H1 (cell line): ENCODE results near the gene AXIN2. TPM values are rescaled to one million over a fixed set of nuclear protein-coding genes. Genes with fewer than 3 reads are reported as not detected.

Experiments used
- CTCF ChIA-PET: fragments of 300-600 bp; sonication (Branson Sonifier 250); formaldehyde crosslinking; loops from one replicate; lab custom pipeline; 2021; ENCODE audit not compliant: partially characterized antibody; lab: Charles Lee
- POLR2A ChIA-PET: fragments of 300-600 bp; sonication (Branson Sonifier 250); formaldehyde crosslinking; loops from one replicate; lab custom pipeline; 2021; ENCODE audit warnings: inconsistent platforms; ENCODE audit not compliant: partially characterized antibody; lab: Charles Lee
- DNase-seq, 2 experiments: peaks; one replicate each; pipeline versions ENCODE4 v3.0.0 to v3.0.0-alpha.2; 2010 to 2022; ENCODE audit warnings: low spot score in 2 of 2, low read depth in 1 of 2, mixed read lengths in 1 of 2
- FAIRE-seq: peaks from 2 replicates; lab custom pipeline; 2011; peaks lifted over from hg19 to GRCh38; lab: Jason Lieb, UNC
- H2AFZ ChIP-seq: 2 replicates; pipeline ENCODE4 v1.8.1; 2012; ENCODE audit warnings: low read length, inconsistent platforms
- H2AK5ac ChIP-seq: 2 replicates; pipeline ENCODE4 v1.6.1; 2013; ENCODE audit warnings: low read depth, low read length
- H2BK120ac ChIP-seq: replicated peaks from 2 replicates; pipeline ENCODE3; 2013; ENCODE audit warnings: low read depth, low read length, inconsistent platforms
- H2BK12ac ChIP-seq: 2 replicates; pipeline ENCODE4 v1.6.1; 2013; ENCODE audit warnings: low read depth, low read length
- H2BK15ac ChIP-seq: 2 replicates; pipeline ENCODE4 v1.6.1; 2013; ENCODE audit warnings: low read length
- H2BK20ac ChIP-seq: 2 replicates; pipeline ENCODE4 v1.6.1; 2013; ENCODE audit warnings: low read length
- H2BK5ac ChIP-seq: 2 replicates; pipeline ENCODE4 v1.6.1; 2013; ENCODE audit warnings: low read depth, low read length
- H3K14ac ChIP-seq: 2 replicates; pipeline ENCODE4 v1.6.1; 2013; ENCODE audit warnings: inconsistent platforms; ENCODE audit not compliant: insufficient read length
- H3K18ac ChIP-seq: 2 replicates; pipeline ENCODE4 v1.6.1; 2013; ENCODE audit warnings: low read length; ENCODE audit errors: extremely low read depth
- H3K23ac ChIP-seq: 2 replicates; pipeline ENCODE4 v1.6.1; 2013; ENCODE audit warnings: inconsistent platforms; ENCODE audit not compliant: insufficient read length
- H3K23me2 ChIP-seq: 2 replicates; pipeline ENCODE4 v1.6.1; 2013; ENCODE audit warnings: low read depth, low read length
- H3K27ac ChIP-seq: 2 replicates; pipeline ENCODE4 v1.6.1; 2011; ENCODE audit warnings: low read depth, low read length, inconsistent platforms
- H3K27me3 ChIP-seq, 4 experiments: replicated peaks in 1 of 4; 1 replicate in 1 of 4; 2 replicates in 3 of 4; pipeline versions ENCODE4 v1.6.1 to v1.8.1; 2011 to 2013; ENCODE audit warnings: low read length in 3 of 4, mild to moderate bottlenecking in 3 of 4, inconsistent platforms in 2 of 4, mixed read lengths in 2 of 4, moderate library complexity in 1 of 4; ENCODE audit not compliant: control insufficient read depth in 3 of 4, insufficient read depth in 3 of 4; ENCODE audit errors: extremely low read depth in 1 of 4
- H3K36me3 ChIP-seq, 4 experiments: 2 replicates each; pipeline versions ENCODE4 v1.6.1 to v1.8.1; 2011 to 2013; ENCODE audit warnings: mild to moderate bottlenecking in 4 of 4, low read length in 3 of 4, moderate library complexity in 2 of 4, control low read depth in 1 of 4, inconsistent platforms in 1 of 4; ENCODE audit not compliant: insufficient read depth in 4 of 4, control insufficient read depth in 2 of 4
- H3K4ac ChIP-seq: replicated peaks from 2 replicates; pipeline ENCODE3; 2013; ENCODE audit warnings: low read length, low read depth, mixed read lengths, inconsistent platforms; ENCODE audit not compliant: insufficient read length
- H3K4me1 ChIP-seq, 4 experiments: replicated peaks in 1 of 4; 1 replicate in 1 of 4; 2 replicates in 3 of 4; pipeline versions ENCODE4 v1.6.1 to v1.8.1; 2011 to 2013; ENCODE audit warnings: low read length in 3 of 4, inconsistent platforms in 2 of 4, mixed read lengths in 1 of 4; ENCODE audit not compliant: insufficient read depth in 4 of 4, control insufficient read depth in 3 of 4
- H3K4me2 ChIP-seq, 2 experiments: 2 replicates each; pipeline versions ENCODE4 v1.6.1 to v1.8.1; 2011 to 2013; ENCODE audit warnings: low read depth in 2 of 2, low read length in 2 of 2, control low read depth in 1 of 2, inconsistent platforms in 1 of 2, mild to moderate bottlenecking in 1 of 2; ENCODE audit not compliant: insufficient read depth in 1 of 2
- H3K4me3 ChIP-seq, 4 experiments: fragments of 200-600, 300-600 bp in 1 of 4; sonication (generic), shearing (Covaris generic), sonication (Bioruptor Twin) in 1 of 4; 2 replicates each; pipeline versions ENCODE4 v1.5.1 to v1.8.1; 2011 to 2016; ENCODE audit warnings: low read length in 4 of 4, low read depth in 3 of 4, control low read depth in 2 of 4, inconsistent platforms in 2 of 4, mild to moderate bottlenecking in 2 of 4, mixed read lengths in 1 of 4, moderate library complexity in 1 of 4; ENCODE audit not compliant: insufficient read depth in 2 of 4; ENCODE audit errors: extremely low read depth in 1 of 4
- H3K56ac ChIP-seq: replicated peaks from 2 replicates; pipeline ENCODE3; 2013; ENCODE audit warnings: low read depth, mild to moderate bottlenecking, mixed read lengths, low read length, inconsistent platforms; ENCODE audit not compliant: insufficient read length
- H3K79me1 ChIP-seq: 2 replicates; pipeline ENCODE4 v1.6.1; 2013; ENCODE audit warnings: low read depth, low read length, control low read depth
- H3K79me2 ChIP-seq, 2 experiments: 2 replicates each; pipeline versions ENCODE4 v1.6.1 to v1.8.1; 2012 to 2013; ENCODE audit warnings: low read length in 2 of 2, mild to moderate bottlenecking in 2 of 2, inconsistent platforms in 1 of 2; ENCODE audit not compliant: insufficient read depth in 2 of 2, control insufficient read depth in 1 of 2
- H3K9ac ChIP-seq, 4 experiments: replicated peaks in 1 of 4; 1 replicate in 1 of 4; 2 replicates in 3 of 4; pipeline versions ENCODE4 v1.6.1 to v1.8.1; 2011 to 2013; ENCODE audit warnings: low read depth in 3 of 4, low read length in 3 of 4, control low read depth in 2 of 4, mild to moderate bottlenecking in 2 of 4, moderate library complexity in 2 of 4, inconsistent platforms in 1 of 4; ENCODE audit errors: extremely low read depth in 1 of 4
- H3K9me3 ChIP-seq, 2 experiments: 2 replicates each; pipeline versions ENCODE4 v1.6.1 to v1.8.1; 2012 to 2013; ENCODE audit warnings: mild to moderate bottlenecking in 2 of 2, moderate library complexity in 2 of 2, control low read depth in 1 of 2, inconsistent platforms in 1 of 2, low read depth in 1 of 2, low read length in 1 of 2, mixed read lengths in 1 of 2; ENCODE audit not compliant: insufficient read depth in 2 of 2
- H4K20me1 ChIP-seq, 2 experiments: replicated peaks in 1 of 2; 2 replicates each; pipeline versions ENCODE3 to v1.8.1; 2011 to 2013; ENCODE audit warnings: inconsistent platforms in 2 of 2, low read length in 2 of 2, mild to moderate bottlenecking in 1 of 2; ENCODE audit not compliant: insufficient read depth in 2 of 2, control insufficient read depth in 1 of 2
- H4K5ac ChIP-seq: 2 replicates; pipeline ENCODE4 v1.6.1; 2013; ENCODE audit warnings: low read length, low read depth, mixed read lengths, inconsistent platforms; ENCODE audit not compliant: insufficient read length
- H4K8ac ChIP-seq: 2 replicates; pipeline ENCODE4 v1.8.0; 2013; ENCODE audit warnings: mild to moderate bottlenecking, moderate library complexity, low read length, inconsistent platforms; ENCODE audit not compliant: insufficient read depth; ENCODE audit errors: extremely low read depth
- H4K91ac ChIP-seq: replicated peaks from 2 replicates; pipeline ENCODE3; 2013; ENCODE audit warnings: low read length, mixed read lengths, inconsistent platforms; ENCODE audit not compliant: insufficient read length
- CHD1 ChIP-seq: IDR thresholded peaks from 2 replicates; pipeline ENCODE4 v1.6.1; 2012; ENCODE audit warnings: low read depth, low read length, improper control_type of control experiment
- JUN ChIP-seq: IDR thresholded peaks from 2 replicates; pipeline ENCODE4 v1.6.1; 2011; ENCODE audit warnings: low read depth, mild to moderate bottlenecking, improper control_type of control experiment, low read length
- MAFK ChIP-seq: IDR thresholded peaks from 2 replicates; pipeline ENCODE4 v1.6.1; 2012; ENCODE audit warnings: low read depth, mild to moderate bottlenecking, improper control_type of control experiment, low read length
- NANOG ChIP-seq: IDR thresholded peaks from 2 replicates; pipeline ENCODE4 v1.6.1; 2011; ENCODE audit warnings: low read length, low read depth, mild to moderate bottlenecking, inconsistent platforms; ENCODE audit not compliant: insufficient read depth, poor library complexity, severe bottlenecking
- RFX5 ChIP-seq: IDR thresholded peaks from 2 replicates; pipeline ENCODE4 v1.6.1; 2011; ENCODE audit warnings: low read depth, low read length, improper control_type of control experiment, borderline replicate concordance
- TCF12 ChIP-seq: IDR thresholded peaks from 2 replicates; pipeline ENCODE4 v1.6.1; 2011; ENCODE audit warnings: low read depth, mild to moderate bottlenecking, low read length
- WGBS, 2 experiments: shearing (Covaris generic) in 1 of 2; methylation state at CpG; one replicate each; pipeline versions ENCODE4 v1.1.6 to v1.1.7; 2013 to 2015; ENCODE audit warnings: low lambda C conversion rate in 2 of 2, mixed read lengths in 2 of 2, inconsistent platforms in 1 of 2, low coverage in 1 of 2, missing lambda C conversion rate in 1 of 2; ENCODE audit not compliant: insufficient replicate concordance in 2 of 2, insufficient coverage in 1 of 2, insufficient read length in 1 of 2; ENCODE audit errors: extremely low coverage in 1 of 2, missing lambda C conversion rate in 1 of 2; 5-methylcytosine and 5-hydroxymethylcytosine counted together
- polyA plus RNA-seq, 7 experiments: library from polyadenylated mRNA; depleted of rRNA in 3 of 7; stranded (reverse) in 5 of 7; unstranded in 2 of 7; fragments of >200 nt in 5 of 7; fragments of 200-250 nt in 2 of 7; gene quantifications; 1 replicate in 5 of 7; 2 replicates in 1 of 7; 4 replicates in 1 of 7; pipeline versions ENCODE4 v1.2.1 to v1.2.3, GENCODE V29; 2011 to 2013; ENCODE audit warnings: missing spikeins in 2 of 7, mixed read lengths in 2 of 7
- total RNA-seq: library from RNA; stranded (reverse); fragmentation: NEBNext Ultra II Directional; extraction: Animal tissue kit (Norgen Biotek cat#: 25700); gene quantifications from 2 replicates; pipeline ENCODE4 v1.2.1, GENCODE V29; 2021

The AXIN2 gene
- total and polyA plus RNA-seq, 2 of the 8 experiments (the other 6 are each of a cell fraction or from before 2014, with no cell fraction given): 17.7 to 33.4 TPM

DNA sequence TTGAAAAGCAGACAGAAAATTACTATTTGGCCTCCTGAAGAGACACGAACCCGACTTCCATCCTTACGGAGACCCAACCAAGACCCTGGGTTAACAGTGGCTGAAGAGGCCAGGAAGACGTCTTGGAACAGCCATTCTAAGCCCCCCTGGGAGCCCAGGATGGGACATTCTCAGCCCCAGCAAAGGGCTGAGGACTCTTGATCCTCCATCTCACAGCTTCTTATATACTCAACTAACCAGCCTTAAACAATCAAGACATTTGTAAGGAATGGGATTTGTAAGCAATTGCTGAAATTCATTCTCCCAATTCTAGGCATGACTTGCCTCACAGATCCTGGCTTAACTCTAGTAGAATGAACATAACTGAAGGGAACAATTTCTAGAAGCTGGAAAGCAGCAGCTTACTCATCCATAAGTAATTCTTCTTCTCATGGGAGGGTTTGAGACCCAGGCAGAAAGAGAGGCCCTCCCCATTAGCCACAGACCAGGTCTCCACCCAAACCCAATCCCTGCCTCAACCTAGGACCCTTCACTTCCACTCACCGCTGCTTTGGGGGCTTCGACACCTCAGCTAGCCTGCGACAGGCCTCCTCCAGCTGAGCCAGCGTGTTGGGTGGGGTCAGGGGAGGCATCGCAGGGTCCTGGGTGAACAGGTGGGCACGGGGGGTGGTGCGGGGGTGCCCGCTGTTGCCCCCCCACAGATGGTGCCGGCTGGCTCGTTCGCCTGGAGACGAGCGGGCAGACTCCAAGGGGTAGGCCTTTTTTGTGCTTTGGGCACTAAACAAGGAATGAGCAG is 25.5 kb downstream of the AXIN2 start:
- Histone ChIP-seq H3K56ac (no peak overlapping the region), H4K8ac (no peak overlapping the region), H2AFZ (no peak overlapping the region), H3K36me3 (peaks cover 23 to 88% (median 56%) of the 10 kb centered on the region in 4 experiments), H3K27me3 (no peaks in the 10 kb centered on the region), H3K4me2 (no peak overlapping the region), H3K4me3 (no peak overlapping the region), H2BK120ac (no peak overlapping the region), H2BK15ac (no peak overlapping the region), H3K23me2 (no peaks in the 10 kb centered on the region), H2BK5ac (no peak overlapping the region), H3K79me1 (peaks cover 9% of the 10 kb centered on the region), H3K4me1 (peaks cover 5 to 25% (median 20%) of the 10 kb centered on the region in 4 experiments), H3K14ac (no peak overlapping the region), H3K9me3 (no peaks in the 10 kb centered on the region), H3K79me2 (peaks cover 0 to 14% of the 10 kb centered on the region in 2 experiments; a peak in 1 of 4 replicates), H3K27ac (no peak overlapping the region), H4K5ac (no peak overlapping the region), H2BK12ac (no peak overlapping the region), H3K9ac (no peak overlapping the region), H4K20me1 (peaks cover 0 to 20% of the 10 kb centered on the region in 2 experiments), H3K4ac (no peak overlapping the region), H3K23ac (no peak overlapping the region), H3K18ac (no peak overlapping the region), H2AK5ac (no peak overlapping the region), H2BK20ac (no peak overlapping the region), H4K91ac (no peak overlapping the region)
- whole genome bisulfite sequencing, 2 experiments: 96% methylated on average over 17 of the region's 17 CpGs; no CpG with 5 or more reads in 1 of the 2 experiments
- ChIA-PET POLR2A (interaction anchor here (1.0 kb wide), 1 partner anchor 41 kb away, joined by 3 read pairs; no protein-coding TSS in a partner anchor), CTCF (no interaction called here)
- DNase-seq: no peak
- FAIRE-seq: no peak
- TF ChIP-seq TCF12: no peak
- no peak for TF ChIP-seq NANOG
- no peak for TF ChIP-seq JUN
- TF ChIP-seq RFX5: no peak
- no peak for TF ChIP-seq MAFK
- no peak for TF ChIP-seq CHD1
